Fibroblast of lung (primary cell): ENCODE data around the gene TPPP. TPM values are rescaled to one million over a fixed set of nuclear protein-coding genes. Genes with fewer than 3 reads are reported as not detected.

Source experiments
- DNase-seq, 2 donors: peaks; one replicate each; pipeline versions ENCODE4 v3.0.0 to v3.0.0-alpha.2; 2010; ENCODE audit warnings: low read depth in 2 of 2
- H2AFZ ChIP-seq: 2 replicates; pipeline ENCODE4 v1.5.1; 2012; ENCODE audit warnings: low read length, control low read depth, inconsistent platforms
- H3K27ac ChIP-seq: 2 replicates; pipeline ENCODE4 v1.5.1; 2011; ENCODE audit warnings: low read length, control low read depth; ENCODE audit not compliant: insufficient read depth
- H3K27me3 ChIP-seq: 2 replicates; pipeline ENCODE4 v1.5.1; 2011; ENCODE audit warnings: mild to moderate bottlenecking, low read length; ENCODE audit not compliant: control insufficient read depth, insufficient read depth
- H3K36me3 ChIP-seq: 2 replicates; pipeline ENCODE4 v1.5.1; 2011; ENCODE audit warnings: low read length; ENCODE audit not compliant: control insufficient read depth, insufficient read depth
- H3K4me1 ChIP-seq: 2 replicates; pipeline ENCODE4 v1.5.1; 2011; ENCODE audit warnings: low read length; ENCODE audit not compliant: control insufficient read depth, insufficient read depth; ENCODE audit errors: extremely low read depth
- H3K4me2 ChIP-seq: 2 replicates; pipeline ENCODE4 v1.5.1; 2011; ENCODE audit warnings: low read length, control low read depth; ENCODE audit not compliant: insufficient read depth; ENCODE audit errors: extremely low read depth
- H3K4me3 ChIP-seq, 4 experiments: fragments of 200-600 bp in 1 of 4; sonication (generic) in 1 of 4; replicated peaks in 1 of 4; 2 replicates each; pipeline ENCODE4 v1.5.1; 2011 to 2016; ENCODE audit warnings: low read length in 4 of 4, low read depth in 3 of 4, mild to moderate bottlenecking in 3 of 4, control low read depth in 2 of 4, inconsistent platforms in 1 of 4, mixed read lengths in 1 of 4; ENCODE audit not compliant: insufficient read depth in 1 of 4; ENCODE audit errors: control extremely low read depth in 1 of 4
- H3K79me2 ChIP-seq: 2 replicates; pipeline ENCODE4 v1.5.1; 2012; ENCODE audit warnings: mild to moderate bottlenecking, low read length, inconsistent platforms; ENCODE audit not compliant: control insufficient read depth, insufficient read depth
- H3K9ac ChIP-seq: 2 replicates; pipeline ENCODE4 v1.5.1; 2011; ENCODE audit warnings: mild to moderate bottlenecking, low read length, control low read depth; ENCODE audit not compliant: insufficient read depth
- H3K9me3 ChIP-seq: 2 replicates; pipeline ENCODE4 v1.5.1; 2012; ENCODE audit warnings: low read depth, low read length; ENCODE audit not compliant: control insufficient read depth, insufficient read depth
- H4K20me1 ChIP-seq: 2 replicates; pipeline ENCODE4 v1.5.1; 2011; ENCODE audit warnings: low read length; ENCODE audit not compliant: control insufficient read depth, insufficient read depth; ENCODE audit errors: extremely low read depth
- CTCF ChIP-seq, 2 donors: IDR thresholded peaks in 1 of 2; conservative IDR thresholded peaks in 1 of 2; 1 replicate in 1 of 2; 2 replicates in 1 of 2; pipeline ENCODE4 v1.5.1; 2011 to 2012; ENCODE audit warnings: low read length in 2 of 2, control low read depth in 1 of 2, inconsistent platforms in 1 of 2, low read depth in 1 of 2, mild to moderate bottlenecking in 1 of 2
- EZH2 ChIP-seq: IDR thresholded peaks from 2 replicates; pipeline ENCODE4 v1.5.1; 2012; ENCODE audit warnings: low read length, control low read depth, mild to moderate bottlenecking; ENCODE audit errors: missing control alignments
- polyA plus RNA-seq, 2 donors: library from polyadenylated mRNA; depleted of rRNA in 1 of 2; stranded (reverse) in 1 of 2; unstranded in 1 of 2; fragments of >200 nt; gene quantifications; 2 replicates each; pipeline ENCODE4 v1.2.1, GENCODE V29; 2011 to 2012; ENCODE audit warnings: missing spikeins in 1 of 2
- total RNA-seq: library from RNA; depleted of rRNA; stranded (reverse); fragments of >200 nt; gene quantifications from 2 replicates; pipeline ENCODE4 v1.2.1, GENCODE V29; 2014

TPPP gene
- total and polyA plus RNA-seq, 2 donors (not counting 1 experiment from before 2014, with no cell fraction given), result 0.06 to 0.17 TPM

GRCh38 chr5:642481-642880, 50.7 kb downstream of the TPPP start:
- Histone ChIP-seq H3K4me1 (no peaks in the 10 kb centered on the region), H3K9me3 (no peaks in the 10 kb centered on the region), H4K20me1 (no peaks in the 10 kb centered on the region), H3K9ac (no peak overlapping the region), H3K4me3 (no peak overlapping the region), H3K79me2 (no peaks in the 10 kb centered on the region), H3K4me2 (no peak overlapping the region), H3K27me3 (no peaks in the 10 kb centered on the region), H3K27ac (no peak overlapping the region), H3K36me3 (peaks cover 14% of the 10 kb centered on the region), H2AFZ (no peak overlapping the region)
- no peak for TF ChIP-seq CTCF (conservative IDR thresholded peaks at IDR 0.05 in 1 of 2, IDR thresholded peaks at IDR 0.05 in 1 of 2; ENCODE audit: low read depth in 1 of 2, low read length in 2 of 2)
- TF ChIP-seq EZH2, result no peak
- no peak for DNase-seq

GRCh38 chr5:641331-641765, 51.8 kb downstream of the TPPP start:
- DNase-seq, result no peak
- no peaks in the 10 kb centered on the region for H3K79me2 ChIP-seq
- no peak overlapping the region for H3K4me3 ChIP-seq
- H3K36me3 ChIP-seq, result peaks cover 13% of the 10 kb centered on the region
- H4K20me1 ChIP-seq, result no peaks in the 10 kb centered on the region
- H3K9ac ChIP-seq, result no peak overlapping the region
- TF ChIP-seq EZH2 (no peak), CTCF (conservative IDR thresholded peaks at IDR 0.05 in 1 of 2, IDR thresholded peaks at IDR 0.05 in 1 of 2; ENCODE audit: low read depth in 1 of 2, low read length in 2 of 2) (no peak)
- H3K9me3 ChIP-seq, result no peaks in the 10 kb centered on the region
- H3K4me1 ChIP-seq, result no peaks in the 10 kb centered on the region
- H2AFZ ChIP-seq, result no peak overlapping the region
- no peak overlapping the region for H3K4me2 ChIP-seq
- no peaks in the 10 kb centered on the region for H3K27me3 ChIP-seq
- H3K27ac ChIP-seq, result no peak overlapping the region

GRCh38 chr5:640461-641330, 52.5 kb downstream of the TPPP start:
- no peak overlapping the region for H2AFZ ChIP-seq
- H3K9ac ChIP-seq, result no peak overlapping the region
- H3K36me3 ChIP-seq, result peaks cover 12% of the 10 kb centered on the region
- no peak overlapping the region for H3K4me2 ChIP-seq
- H3K27ac ChIP-seq, result no peak overlapping the region
- no peak for TF ChIP-seq EZH2
- no peak for TF ChIP-seq CTCF (conservative IDR thresholded peaks at IDR 0.05 in 1 of 2, IDR thresholded peaks at IDR 0.05 in 1 of 2; ENCODE audit: low read depth in 1 of 2, low read length in 2 of 2)
- H3K9me3 ChIP-seq, result no peaks in the 10 kb centered on the region
- H4K20me1 ChIP-seq, result no peaks in the 10 kb centered on the region
- no peaks in the 10 kb centered on the region for H3K27me3 ChIP-seq
- no peaks in the 10 kb centered on the region for H3K79me2 ChIP-seq
- no peak overlapping the region for H3K4me3 ChIP-seq
- H3K4me1 ChIP-seq, result no peaks in the 10 kb centered on the region
- DNase-seq, result no peak
